ENCODE data around the gene ADARB2.

The ADARB2 gene

DNA sequence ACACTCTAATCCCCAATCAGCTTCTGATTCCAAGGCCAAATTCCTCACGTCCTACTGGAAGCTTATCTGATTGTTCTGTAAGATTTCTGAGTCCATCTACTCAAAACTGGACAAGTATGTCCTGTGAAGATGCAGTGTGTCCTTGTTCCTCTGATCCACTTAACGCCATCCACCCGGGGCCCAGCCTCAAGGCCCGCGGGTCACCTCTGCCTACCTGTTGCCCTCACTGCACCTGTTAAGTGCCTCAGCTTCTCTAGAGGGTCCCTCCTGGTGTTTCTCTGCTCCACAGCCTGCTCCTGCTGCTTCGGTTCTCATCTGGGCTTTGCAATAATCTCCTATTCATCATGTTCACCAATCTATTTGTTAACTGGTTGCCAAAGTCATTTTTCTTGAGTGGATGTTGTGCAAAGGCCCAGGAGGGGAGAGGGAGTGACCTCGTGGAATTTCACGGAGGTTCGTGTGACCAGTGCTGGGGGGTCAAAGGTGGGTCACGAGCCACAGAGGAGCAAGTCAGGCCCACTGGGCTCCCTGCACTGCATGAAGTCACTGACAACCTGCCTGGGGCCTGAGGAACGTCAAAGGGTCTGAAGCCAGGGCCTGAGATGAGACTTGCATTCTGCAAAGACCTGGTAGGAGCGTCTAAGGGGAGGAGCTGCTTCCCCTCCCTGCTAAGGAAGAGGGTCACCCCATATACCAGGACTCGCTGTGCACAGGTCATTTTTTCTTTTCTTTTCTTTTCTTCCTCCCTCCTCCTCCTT, 343.0 kb downstream of the ADARB2 start:
- H3K4me3 ChIP-seq (ENCODE audit: control insufficient read depth, low read depth, low read length): no peak overlapping the region
- TF ChIP-seq, protein P1, sequence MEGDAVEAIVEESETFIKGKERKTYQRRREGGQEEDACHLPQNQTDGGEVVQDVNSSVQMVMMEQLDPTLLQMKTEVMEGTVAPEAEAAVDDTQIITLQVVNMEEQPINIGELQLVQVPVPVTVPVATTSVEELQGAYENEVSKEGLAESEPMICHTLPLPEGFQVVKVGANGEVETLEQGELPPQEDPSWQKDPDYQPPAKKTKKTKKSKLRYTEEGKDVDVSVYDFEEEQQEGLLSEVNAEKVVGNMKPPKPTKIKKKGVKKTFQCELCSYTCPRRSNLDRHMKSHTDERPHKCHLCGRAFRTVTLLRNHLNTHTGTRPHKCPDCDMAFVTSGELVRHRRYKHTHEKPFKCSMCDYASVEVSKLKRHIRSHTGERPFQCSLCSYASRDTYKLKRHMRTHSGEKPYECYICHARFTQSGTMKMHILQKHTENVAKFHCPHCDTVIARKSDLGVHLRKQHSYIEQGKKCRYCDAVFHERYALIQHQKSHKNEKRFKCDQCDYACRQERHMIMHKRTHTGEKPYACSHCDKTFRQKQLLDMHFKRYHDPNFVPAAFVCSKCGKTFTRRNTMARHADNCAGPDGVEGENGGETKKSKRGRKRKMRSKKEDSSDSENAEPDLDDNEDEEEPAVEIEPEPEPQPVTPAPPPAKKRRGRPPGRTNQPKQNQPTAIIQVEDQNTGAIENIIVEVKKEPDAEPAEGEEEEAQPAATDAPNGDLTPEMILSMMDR (IDR thresholded peaks at IDR 0.05; ENCODE audit: control insufficient read depth, insufficient read depth, low read depth, low read length, missing control alignments): no peak
- DNase-seq (ENCODE audit: low read depth): no peak

DNA sequence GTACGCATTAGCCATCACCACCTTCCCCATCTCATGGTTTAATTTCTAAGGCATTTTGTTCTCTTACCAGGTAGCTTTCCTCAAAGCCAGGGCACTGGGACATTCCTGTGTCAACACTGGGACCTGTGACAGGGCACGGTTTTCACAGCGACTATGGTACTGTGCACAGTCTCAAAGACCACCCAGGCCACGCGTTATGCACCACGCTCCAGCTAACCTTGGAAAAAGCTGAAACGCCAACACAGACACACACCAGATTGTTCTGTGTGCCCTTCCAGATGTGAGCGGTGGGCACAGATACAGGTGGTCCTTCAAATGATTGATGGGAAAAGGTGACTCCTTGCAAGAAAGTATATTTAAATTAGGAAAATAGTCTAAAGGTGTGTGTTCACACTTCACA, 343.8 kb downstream of the ADARB2 start:
- TF ChIP-seq, protein P1 (IDR thresholded peaks at IDR 0.05; ENCODE audit: control insufficient read depth, insufficient read depth, low read depth, low read length, missing control alignments): no peak
- DNase-seq (ENCODE audit: low read depth): no peak
- no peak overlapping the region for H3K4me3 ChIP-seq (ENCODE audit: control insufficient read depth, low read depth, low read length)

DNA sequence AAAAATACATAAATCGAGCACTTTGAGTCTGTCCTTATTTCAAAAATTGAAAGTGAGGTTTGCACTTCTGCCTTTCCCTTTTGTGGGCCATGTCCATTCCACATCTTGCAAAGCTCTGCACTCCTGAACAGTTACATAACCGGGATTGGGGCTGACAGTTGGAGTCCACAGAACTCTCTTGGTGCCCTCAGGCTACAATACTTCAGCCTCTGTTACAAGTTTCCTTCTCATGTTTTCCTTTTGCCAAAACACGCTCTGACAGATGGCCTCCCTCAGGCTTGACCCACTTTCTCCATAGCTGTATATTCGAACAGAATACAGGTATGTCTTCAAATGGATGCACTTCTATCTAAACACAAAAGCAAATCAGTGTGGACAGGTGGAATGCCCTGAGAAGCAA, 345.2 kb downstream of the ADARB2 start:
- TF ChIP-seq, protein P1 (IDR thresholded peaks at IDR 0.05; ENCODE audit: control insufficient read depth, insufficient read depth, low read depth, low read length, missing control alignments): no peak
- no peak overlapping the region for H3K4me3 ChIP-seq (ENCODE audit: control insufficient read depth, low read depth, low read length)
- no peak for DNase-seq (ENCODE audit: low read depth)

DNA sequence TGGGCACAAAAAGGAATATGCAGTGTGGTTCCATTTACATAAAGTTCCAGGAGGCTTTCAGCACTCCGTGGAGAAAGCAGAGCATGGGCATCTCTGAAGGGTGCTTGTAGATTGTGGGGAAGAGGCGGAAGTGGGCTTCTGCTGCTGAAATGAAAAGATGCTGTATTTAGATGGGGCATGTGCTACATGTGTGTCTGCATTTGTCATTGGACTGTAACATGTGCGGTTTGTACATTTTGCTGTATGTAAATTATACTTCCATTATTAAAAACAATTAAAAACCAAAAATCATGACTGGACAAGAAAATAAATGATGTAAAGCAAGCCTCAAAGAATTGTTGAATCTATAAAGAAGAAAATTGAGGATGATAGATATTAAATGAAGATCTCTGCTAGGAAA, 347.1 kb downstream of the ADARB2 start:
- H3K4me3 ChIP-seq (ENCODE audit: control insufficient read depth, low read depth, low read length): no peak overlapping the region
- TF ChIP-seq, protein P1 (IDR thresholded peaks at IDR 0.05; ENCODE audit: control insufficient read depth, insufficient read depth, low read depth, low read length, missing control alignments): no peak
- DNase-seq (ENCODE audit: low read depth): no peak

DNA sequence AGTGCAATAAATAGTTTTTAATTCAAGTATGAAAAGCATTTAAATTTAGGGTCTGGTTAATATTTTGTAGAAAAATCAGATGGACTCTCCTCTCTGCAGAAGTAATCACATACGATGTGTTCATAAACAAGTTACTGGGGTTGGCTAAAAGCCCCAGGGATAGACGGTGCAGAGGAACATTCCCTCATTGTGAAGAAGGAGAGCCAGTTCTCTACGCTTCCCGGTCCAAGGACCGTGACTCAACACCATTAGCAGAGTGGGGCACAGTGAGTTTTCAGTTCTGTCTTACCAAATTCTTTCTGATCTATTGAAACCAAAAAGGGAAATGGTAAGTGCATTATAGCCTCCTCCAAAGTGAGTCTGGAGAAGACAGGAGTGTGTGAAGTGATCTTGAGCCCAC, 353.3 kb downstream of the ADARB2 start:
- H3K4me3 ChIP-seq (ENCODE audit: control insufficient read depth, low read depth, low read length): no peak overlapping the region
- TF ChIP-seq, protein P1 (IDR thresholded peaks at IDR 0.05; ENCODE audit: control insufficient read depth, insufficient read depth, low read depth, low read length, missing control alignments): no peak
- DNase-seq (ENCODE audit: low read depth): no peak

DNA sequence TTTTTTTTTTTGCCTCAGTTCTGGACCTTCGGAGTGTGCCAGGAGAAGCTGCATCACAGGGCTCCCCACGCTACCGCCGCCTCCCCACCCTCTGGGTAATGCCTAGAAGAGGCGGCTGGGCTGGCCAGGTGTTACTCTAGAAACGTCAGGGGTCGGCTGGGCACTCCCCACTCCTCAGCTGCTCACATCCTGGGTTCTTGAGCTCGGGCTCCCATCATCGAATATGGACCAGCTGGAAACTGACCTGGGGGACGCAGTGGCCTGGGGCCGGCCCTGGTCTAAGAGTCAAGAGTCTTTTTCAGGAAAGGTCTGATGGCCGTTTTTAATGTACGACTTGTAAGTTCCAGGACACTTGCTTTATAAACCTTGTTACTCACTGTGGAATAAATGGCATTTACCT, 354.6 kb downstream of the ADARB2 start:
- DNase-seq (ENCODE audit: low read depth): no peak
- no peak overlapping the region for H3K4me3 ChIP-seq (ENCODE audit: control insufficient read depth, low read depth, low read length)
- TF ChIP-seq, protein P1 (IDR thresholded peaks at IDR 0.05; ENCODE audit: control insufficient read depth, insufficient read depth, low read depth, low read length, missing control alignments): no peak

Data from AG09309 (cell line).